CD4-positive, alpha-beta memory T cell (primary cell): ENCODE results near the gene TTC33. TPM values are rescaled to one million over a fixed set of nuclear protein-coding genes. Genes with fewer than 3 reads are reported as not detected.

Experiments used
- CTCF ChIA-PET: fragments of 350-600 bp; sonication (Branson Sonifier 250); formaldehyde crosslinking; loops from one replicate; lab custom pipeline; 2021; ENCODE audit warnings: inconsistent platforms; ENCODE audit not compliant: partially characterized antibody; lab: Charles Lee
- POLR2A ChIA-PET: fragments of 350-600 bp; sonication (Branson Sonifier 250); formaldehyde crosslinking; loops from one replicate; lab custom pipeline; 2021; ENCODE audit not compliant: partially characterized antibody; lab: Charles Lee
- DNase-seq, 5 donors: peaks; one replicate each; pipeline versions ENCODE4 v3.0.0 to v3.0.0-alpha.2; 2020 to 2022; ENCODE audit warnings: mixed read lengths in 1 of 5
- H3K27ac ChIP-seq: one replicate; pipeline ENCODE4 v1.7.0; 2013; ENCODE audit warnings: low read depth, low read length
- H3K27me3 ChIP-seq: 2 replicates; pipeline ENCODE4 v1.7.0; 2013; ENCODE audit warnings: mild to moderate bottlenecking, low read length, moderate library complexity; ENCODE audit not compliant: insufficient read depth
- H3K36me3 ChIP-seq: 2 replicates; pipeline ENCODE4 v1.7.0; 2013; ENCODE audit warnings: mild to moderate bottlenecking, low read length, moderate library complexity; ENCODE audit not compliant: insufficient read depth
- H3K4me1 ChIP-seq: 2 replicates; pipeline ENCODE4 v1.7.0; 2013; ENCODE audit warnings: mild to moderate bottlenecking, low read length, moderate library complexity; ENCODE audit not compliant: insufficient read depth
- H3K4me3 ChIP-seq, 2 donors: one replicate each; pipeline ENCODE4 v1.7.0; 2013; ENCODE audit warnings: low read length in 2 of 2, mild to moderate bottlenecking in 1 of 2
- H3K9me3 ChIP-seq, 2 donors: one replicate each; pipeline ENCODE4 v1.7.0; 2013; ENCODE audit warnings: low read length in 2 of 2, control low read depth in 1 of 2; ENCODE audit not compliant: control insufficient read depth in 1 of 2
- H3K27ac Mint-ChIP-seq, 7 donors: one replicate each; pipeline ENCODE4 v1.8.0; 2020 to 2021; ENCODE audit warnings: mixed read lengths in 7 of 7, mild to moderate bottlenecking in 6 of 7, inconsistent platforms in 3 of 7, moderate library complexity in 3 of 7
- H3K27me3 Mint-ChIP-seq, 2 donors: one replicate each; pipeline ENCODE4 v1.8.0; 2020 to 2021; ENCODE audit warnings: mixed read lengths in 2 of 2
- H3K36me3 Mint-ChIP-seq, 2 donors: one replicate each; pipeline ENCODE4 v1.8.0; 2020 to 2021; ENCODE audit warnings: mixed read lengths in 2 of 2, inconsistent platforms in 1 of 2, mild to moderate bottlenecking in 1 of 2
- H3K4me1 Mint-ChIP-seq, 4 donors: one replicate each; pipeline ENCODE4 v1.8.0; 2020 to 2021; ENCODE audit warnings: mixed read lengths in 4 of 4, mild to moderate bottlenecking in 1 of 4
- H3K4me3 Mint-ChIP-seq, 8 donors: one replicate each; pipeline ENCODE4 v1.8.0; 2020 to 2021; ENCODE audit warnings: mixed read lengths in 8 of 8, mild to moderate bottlenecking in 7 of 8, moderate library complexity in 6 of 8, inconsistent platforms in 3 of 8
- H3K9me3 Mint-ChIP-seq, 8 donors: one replicate each; pipeline ENCODE4 v1.8.0; 2020 to 2021; ENCODE audit warnings: mixed read lengths in 8 of 8, mild to moderate bottlenecking in 5 of 8, inconsistent platforms in 3 of 8, moderate library complexity in 1 of 8
- intact Hi-C: fragments of 100-400 bp; cut with micrococcal nuclease; formaldehyde crosslinking; loops from one replicate; pipeline ENCODE4 v1.15.1; 2023
- polyA plus RNA-seq, 2 donors: library from polyadenylated mRNA; unstranded; fragments of 300-500 nt; fragmentation: Illumina TruSeq; gene quantifications; one replicate each; pipeline ENCODE4 v1.2.3, GENCODE V29; 2021
- total RNA-seq, 2 experiments: library from RNA; stranded (reverse); gene quantifications; one replicate each; pipeline ENCODE4 v1.2.3, GENCODE V29; 2021

TTC33 gene
- total and polyA plus RNA-seq, 4 experiments from 2014 or later = 13.2 to 17.2 (median 15.7) TPM

DNA sequence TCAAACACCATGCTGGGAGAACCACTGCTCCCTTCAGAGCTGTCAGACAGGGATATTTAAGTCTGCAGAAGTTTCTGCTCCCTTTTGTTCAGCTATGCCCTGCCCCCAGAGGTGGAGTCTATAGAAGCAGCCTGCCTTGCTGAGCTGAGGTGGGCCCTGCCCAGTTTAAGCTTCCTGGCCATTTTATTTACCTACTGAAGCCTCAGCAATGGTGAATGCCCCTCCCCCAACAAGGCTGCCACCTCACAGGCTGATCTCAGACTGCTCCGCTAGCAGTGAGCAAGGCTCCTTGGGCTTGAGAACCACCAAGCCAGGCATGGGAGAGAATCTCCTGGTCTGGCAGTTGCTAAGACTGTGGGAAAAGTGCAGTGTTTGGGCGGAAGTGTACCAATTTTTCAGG lies 281.5 kb downstream of the TTC33 start:
- Mint-ChIP-seq H3K36me3 (no peaks in the 10 kb centered on the region), H3K4me3 (no peak overlapping the region), H3K27ac (no peak overlapping the region), H3K27me3 (no peaks in the 10 kb centered on the region), H3K9me3 (peaks cover 0 to 7% (median 0%) of the 10 kb centered on the region in 8 donors), H3K4me1 (peaks cover 0 to 2% (median 0%) of the 10 kb centered on the region in 4 donors)
- Histone ChIP-seq H3K36me3 (no peaks in the 10 kb centered on the region), H3K4me1 (no peaks in the 10 kb centered on the region), H3K4me3 (no peak overlapping the region), H3K27ac (no peak overlapping the region), H3K27me3 (no peaks in the 10 kb centered on the region), H3K9me3 (no peaks in the 10 kb centered on the region)
- DNase-seq = no peak
- POLR2A ChIA-PET = no interaction called here
- intact Hi-C loops = no loop called here
- CTCF ChIA-PET = no interaction called here

GRCh38 chr5:40465416-40465815 lies 290.3 kb downstream of the TTC33 start:
- Mint-ChIP-seq H3K4me1 (peaks cover 0 to 3% (median 1%) of the 10 kb centered on the region in 4 donors), H3K36me3 (peaks cover 0 to 2% of the 10 kb centered on the region in 2 donors), H3K27me3 (no peaks in the 10 kb centered on the region), H3K27ac (no peak overlapping the region), H3K9me3 (peaks cover 0 to 18% (median 13%) of the 10 kb centered on the region in 8 donors), H3K4me3 (no peak overlapping the region)
- no peak for DNase-seq
- no peak overlapping the region for H3K4me3 ChIP-seq
- intact Hi-C loops = no loop called here
- no peaks in the 10 kb centered on the region for H3K4me1 ChIP-seq
- no peaks in the 10 kb centered on the region for H3K9me3 ChIP-seq
- H3K27ac ChIP-seq = no peak overlapping the region
- CTCF ChIA-PET = interaction anchor here (1.2 kb wide), 1 partner anchor 221 kb away, joined by 4 read pairs; no protein-coding TSS in a partner anchor
- no peaks in the 10 kb centered on the region for H3K36me3 ChIP-seq
- POLR2A ChIA-PET = no interaction called here
- H3K27me3 ChIP-seq = no peaks in the 10 kb centered on the region

DNA sequence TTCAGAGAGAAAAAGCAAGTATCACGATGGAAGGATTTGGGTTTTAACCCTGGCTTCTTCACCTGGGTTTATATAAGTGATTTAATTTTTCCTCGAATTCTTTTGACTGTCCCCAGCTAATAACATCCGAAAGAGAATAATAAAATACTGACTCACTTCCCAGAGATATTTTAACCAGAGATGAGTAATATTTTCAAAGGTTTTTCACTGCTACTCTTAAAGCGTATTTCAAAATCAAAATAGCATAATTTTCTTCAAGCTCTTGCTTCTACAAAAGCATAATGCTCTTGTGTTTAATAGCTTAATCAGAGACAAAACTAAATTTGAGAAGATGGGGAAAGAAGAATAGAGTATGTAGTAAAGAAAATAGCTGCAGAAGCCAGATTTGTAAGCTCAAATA lies 291.2 kb downstream of the TTC33 start:
- H3K4me1 ChIP-seq = no peaks in the 10 kb centered on the region
- H3K4me3 Mint-ChIP-seq = no peak overlapping the region
- peaks cover 0 to 22% (median 16%) of the 10 kb centered on the region in 8 donors for H3K9me3 Mint-ChIP-seq
- peaks cover 0 to 3% (median 1%) of the 10 kb centered on the region in 4 donors for H3K4me1 Mint-ChIP-seq
- H3K27me3 ChIP-seq = no peaks in the 10 kb centered on the region
- H3K36me3 ChIP-seq = no peaks in the 10 kb centered on the region
- H3K27ac ChIP-seq = no peak overlapping the region
- ChIA-PET CTCF (interaction anchor here (1.2 kb wide), 1 partner anchor 222 kb away, joined by 4 read pairs; no protein-coding TSS in a partner anchor), POLR2A (no interaction called here)
- H3K9me3 ChIP-seq = no peaks in the 10 kb centered on the region
- H3K27ac Mint-ChIP-seq = no peak overlapping the region
- H3K36me3 Mint-ChIP-seq = peaks cover 0 to 2% of the 10 kb centered on the region in 2 donors
- no peak overlapping the region for H3K4me3 ChIP-seq
- intact Hi-C loops = no loop called here
- no peak for DNase-seq
- no peaks in the 10 kb centered on the region for H3K27me3 Mint-ChIP-seq

Other genes with a start within 250 kb of the TTC33 start
- gene PTGER4, start 76.0 kb downstream of the TTC33 start, total RNA-seq = 10 to 100 TPM; 59.3 to 64.9 TPM
- gene PTGER4, start 76.0 kb downstream of the TTC33 start, polyA plus RNA-seq = 100 to 1,000 TPM in 1 of 2 donors, 10 to 100 TPM in 1; 62.7 to 106 TPM
- 100 to 1,000 TPM; 113 to 120 TPM for gene PRKAA1, start 42.4 kb upstream of the TTC33 start, total RNA-seq
- 10 to 100 TPM; 51.7 to 59.0 TPM for gene PRKAA1, start 42.4 kb upstream of the TTC33 start, polyA plus RNA-seq
- 1,000 to 10,000 TPM; 2,354 to 2,406 TPM for gene RPL37, start 79.3 kb upstream of the TTC33 start, total RNA-seq
- 1,000 to 10,000 TPM; 1,217 to 2,448 TPM for gene RPL37, start 79.3 kb upstream of the TTC33 start, polyA plus RNA-seq
- 1 to 10 TPM; 4.4 to 4.6 TPM for gene CARD6, start 85.4 kb upstream of the TTC33 start, total RNA-seq
- gene CARD6, start 85.4 kb upstream of the TTC33 start, polyA plus RNA-seq = 1 to 10 TPM; 2.4 to 5.0 TPM
- not detected for gene C7, start 153.5 kb upstream of the TTC33 start, total RNA-seq
- gene C7, start 153.5 kb upstream of the TTC33 start, polyA plus RNA-seq = not detected